GM13977 (cell line): ENCODE data around the gene NDFIP2.

Experiments used
- DNase-seq: peaks from one replicate; pipeline ENCODE4 v3.0.0; 2012; ENCODE audit warnings: low spot score
- in situ Hi-C: fragments of 300-500 bp; cut with MboI; formaldehyde crosslinking; loops from one replicate; pipeline ENCODE4 v1.12.0; 2022; ENCODE audit warnings: low sequenced_read_pairs, low pct_unique_long_range_greater_than_20kb, mixed read lengths, inconsistent platforms; ENCODE audit not compliant: unreplicated experiment
- TF ChIP-seq, protein P1 (sequence below): IDR thresholded peaks from 2 replicates; pipeline ENCODE4 v1.5.1; 2012; ENCODE audit warnings: mild to moderate bottlenecking, control low read depth; ENCODE audit not compliant: insufficient read depth; ENCODE audit errors: extremely low read depth, missing control alignments

NDFIP2 gene

DNA sequence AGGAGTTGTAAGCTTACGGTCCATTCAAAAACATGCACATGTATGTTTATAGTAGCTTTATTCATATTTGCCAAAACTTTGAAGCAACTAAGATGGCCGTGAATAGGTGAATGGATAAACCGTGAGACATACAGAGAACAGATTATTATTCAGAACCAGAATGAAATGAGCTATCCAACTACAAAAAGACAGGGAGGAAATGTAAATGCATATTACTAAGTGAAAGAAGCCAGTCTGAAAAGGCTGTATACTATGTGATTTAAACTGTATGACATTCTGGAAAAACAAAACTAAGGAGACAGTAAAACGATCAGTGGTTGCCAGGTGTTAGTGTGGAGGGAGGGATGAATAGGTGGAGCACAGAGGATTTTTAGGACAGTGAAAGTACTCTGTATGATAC lies 19.9 kb downstream of the NDFIP2 start:
- no peak for DNase-seq
- TF ChIP-seq, protein P1, sequence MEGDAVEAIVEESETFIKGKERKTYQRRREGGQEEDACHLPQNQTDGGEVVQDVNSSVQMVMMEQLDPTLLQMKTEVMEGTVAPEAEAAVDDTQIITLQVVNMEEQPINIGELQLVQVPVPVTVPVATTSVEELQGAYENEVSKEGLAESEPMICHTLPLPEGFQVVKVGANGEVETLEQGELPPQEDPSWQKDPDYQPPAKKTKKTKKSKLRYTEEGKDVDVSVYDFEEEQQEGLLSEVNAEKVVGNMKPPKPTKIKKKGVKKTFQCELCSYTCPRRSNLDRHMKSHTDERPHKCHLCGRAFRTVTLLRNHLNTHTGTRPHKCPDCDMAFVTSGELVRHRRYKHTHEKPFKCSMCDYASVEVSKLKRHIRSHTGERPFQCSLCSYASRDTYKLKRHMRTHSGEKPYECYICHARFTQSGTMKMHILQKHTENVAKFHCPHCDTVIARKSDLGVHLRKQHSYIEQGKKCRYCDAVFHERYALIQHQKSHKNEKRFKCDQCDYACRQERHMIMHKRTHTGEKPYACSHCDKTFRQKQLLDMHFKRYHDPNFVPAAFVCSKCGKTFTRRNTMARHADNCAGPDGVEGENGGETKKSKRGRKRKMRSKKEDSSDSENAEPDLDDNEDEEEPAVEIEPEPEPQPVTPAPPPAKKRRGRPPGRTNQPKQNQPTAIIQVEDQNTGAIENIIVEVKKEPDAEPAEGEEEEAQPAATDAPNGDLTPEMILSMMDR = no peak
- in situ Hi-C loops = no loop called here

DNA sequence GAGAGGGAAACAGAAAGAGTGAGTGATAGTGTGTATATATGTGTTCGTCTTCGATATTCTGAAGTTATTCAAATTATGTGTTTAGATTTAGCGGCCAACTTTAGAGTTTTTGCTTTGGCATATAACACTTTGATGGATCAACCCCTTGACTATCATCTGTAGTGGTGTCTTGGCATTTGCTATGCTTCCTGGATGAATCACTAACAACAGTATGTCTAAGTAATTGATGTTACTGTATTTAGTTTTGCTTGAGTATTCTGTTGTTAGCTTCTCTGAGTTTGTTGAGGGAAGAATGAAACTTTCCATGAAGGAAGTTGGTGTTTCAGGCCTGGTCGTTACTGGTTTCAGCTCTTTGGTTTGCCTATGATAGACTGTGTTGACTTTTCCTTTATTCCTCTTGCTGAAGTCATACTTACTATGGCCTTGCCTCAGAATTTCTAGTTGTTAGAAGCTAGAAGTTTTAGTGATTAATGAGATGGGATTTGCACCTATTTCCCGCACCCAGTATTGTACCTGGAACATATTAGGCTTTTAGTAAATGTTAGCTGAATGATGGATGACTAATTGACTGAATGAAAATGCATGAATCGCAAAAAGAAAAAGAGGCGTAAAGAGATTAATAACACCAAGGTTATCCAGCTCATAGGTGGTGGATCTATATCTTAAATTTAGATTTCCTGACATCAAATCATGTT lies 20.7 kb downstream of the NDFIP2 start:
- TF ChIP-seq, protein P1 = no peak
- in situ Hi-C loops = no loop called here
- DNase-seq = no peak

DNA sequence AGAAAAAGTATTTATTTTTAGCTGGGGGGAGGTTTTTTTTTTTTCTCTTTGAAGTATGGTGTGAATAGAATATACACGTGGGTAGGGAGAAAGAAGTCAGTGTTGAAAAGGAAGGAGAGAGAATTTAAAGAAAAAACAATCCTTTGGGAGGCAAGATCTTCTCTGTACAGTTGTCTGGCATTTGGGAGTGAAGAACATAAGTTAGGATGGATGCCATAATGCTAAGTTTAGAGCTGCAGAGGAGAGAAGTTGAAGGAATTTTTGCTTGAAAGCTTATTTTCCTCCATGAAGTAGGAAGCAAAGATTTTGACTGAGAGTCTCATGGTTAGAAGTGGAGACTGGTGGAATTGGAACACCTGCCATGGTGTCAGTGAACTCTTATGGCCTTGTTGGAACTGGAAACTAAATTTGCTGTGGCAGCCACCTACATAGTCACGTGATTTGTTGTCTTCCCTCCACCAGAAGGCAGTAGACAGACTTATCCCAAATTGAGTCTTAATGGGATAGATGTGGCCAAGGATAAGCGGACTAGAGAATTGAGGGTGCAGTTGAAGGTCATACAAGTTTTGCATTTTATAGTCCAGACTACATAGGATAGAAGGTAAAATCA lies 22.0 kb downstream of the NDFIP2 start:
- DNase-seq = no peak
- in situ Hi-C loops = no loop called here
- TF ChIP-seq, protein P1 = no peak

DNA sequence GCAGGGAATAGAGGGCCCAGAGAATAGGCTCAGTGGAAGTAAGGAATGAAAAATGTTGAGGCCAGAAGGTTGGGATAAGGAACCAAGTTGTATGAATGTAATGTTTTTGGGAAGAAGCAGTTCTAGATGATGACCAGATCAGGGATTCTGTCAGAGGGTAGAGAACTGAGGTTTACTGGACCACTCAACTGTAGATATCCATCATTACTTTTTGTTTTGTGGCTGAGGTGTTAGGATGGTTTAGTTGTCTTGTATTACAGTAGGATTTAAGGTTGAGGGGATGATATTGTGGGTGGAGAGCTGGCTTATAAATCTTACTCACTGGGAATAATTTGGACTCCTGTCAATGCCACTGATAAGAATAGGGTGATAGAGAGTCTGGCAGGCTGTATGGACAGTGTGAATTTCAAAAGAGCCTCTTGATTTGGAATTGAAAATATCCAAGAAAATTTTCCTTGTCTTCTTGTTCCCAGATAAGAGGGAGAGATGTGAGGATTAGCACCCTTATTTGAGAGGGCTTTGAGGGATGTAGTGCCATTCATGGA lies 22.6 kb downstream of the NDFIP2 start:
- in situ Hi-C loops = no loop called here
- TF ChIP-seq, protein P1 = no peak
- DNase-seq = no peak

DNA sequence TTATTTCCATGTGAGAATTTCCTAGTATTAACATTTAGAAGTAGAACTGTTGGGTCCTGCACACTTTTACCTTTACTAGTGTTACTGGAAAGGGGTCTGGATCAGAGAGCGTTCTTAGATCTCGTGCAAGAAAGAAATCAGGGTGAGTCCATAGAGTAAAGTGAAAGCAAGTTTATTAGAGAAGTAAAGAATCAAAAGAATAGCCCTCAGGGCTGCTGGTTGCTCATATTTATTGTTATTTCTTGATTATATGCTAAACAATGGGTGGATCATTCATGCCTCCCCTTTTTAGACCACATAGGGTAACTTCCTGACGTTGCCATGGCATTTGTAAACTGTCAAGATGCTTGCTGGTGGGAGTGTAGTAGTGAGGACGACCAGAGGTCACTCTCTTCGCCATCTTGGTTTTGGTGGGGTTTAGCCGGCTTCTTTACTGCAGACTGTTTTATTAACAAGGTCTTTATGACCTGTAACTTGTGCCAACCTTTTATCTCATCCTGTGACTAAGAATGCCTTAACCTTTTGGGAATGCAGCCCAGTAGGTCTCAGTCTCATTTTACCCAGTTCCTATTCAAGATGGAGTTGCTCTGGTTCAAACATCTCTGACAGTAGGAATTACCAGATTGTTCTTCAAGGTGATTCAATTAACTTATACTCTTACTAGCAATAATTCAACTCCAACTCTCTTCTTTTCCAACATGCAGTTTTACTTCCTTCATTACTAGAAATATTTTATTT lies 27.4 kb downstream of the NDFIP2 start:
- in situ Hi-C loops = no loop called here
- TF ChIP-seq, protein P1 = no peak
- no peak for DNase-seq

DNA sequence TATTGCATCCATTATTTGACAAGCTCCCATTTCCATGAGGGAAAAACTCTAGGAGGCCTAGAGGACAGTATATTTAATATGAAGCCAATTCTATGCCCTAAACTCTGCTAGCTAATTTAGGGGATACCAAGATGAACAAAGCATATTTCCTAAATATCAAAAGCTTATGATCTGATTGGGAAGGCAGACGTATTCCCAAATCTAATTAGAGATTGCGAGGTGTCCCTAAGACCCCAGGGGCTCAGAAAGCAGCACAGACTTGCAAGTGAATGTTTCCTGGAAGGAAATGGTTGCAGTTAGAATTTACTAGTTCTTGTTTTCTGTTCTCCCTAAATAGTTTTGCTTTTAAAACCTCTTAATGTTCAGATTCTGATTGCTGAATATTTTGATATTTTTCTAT lies 30.7 kb downstream of the NDFIP2 start:
- TF ChIP-seq, protein P1 = no peak
- DNase-seq = no peak
- in situ Hi-C loops = no loop called here
